SK-N-SH (cell line): ENCODE measurements around the gene SPRYD3. TPM values are rescaled to one million over a fixed set of nuclear protein-coding genes. Genes with fewer than 3 reads are reported as not detected.

ENCODE experiments used
- CTCF ChIA-PET: fragments of 300-600, 350-600 bp; formaldehyde crosslinking; extraction: SDS; loops from one replicate; lab custom pipeline; 2021; lab: Yijun Ruan, JAX
- POLR2A ChIA-PET: fragments of 350-600 bp; sonication (Branson Sonifier 250); formaldehyde crosslinking; extraction: SDS; loops from one replicate; lab custom pipeline; 2020; ENCODE audit warnings: antibody characterized with exemption, inconsistent platforms; lab: Yijun Ruan, JAX
- DNase-seq: peaks from one replicate; pipeline ENCODE4 v3.0.0; 2012
- H2AFZ ChIP-seq: fragments of 200-600 bp; sonication (generic); 2 replicates; pipeline ENCODE4 v1.8.1; 2016; ENCODE audit warnings: antibody characterized with exemption, mild to moderate bottlenecking, low read depth
- H3F3A ChIP-seq: fragments of 200-600 bp; sonication (generic); replicated peaks from 2 replicates; pipeline ENCODE3; 2016; ENCODE audit warnings: antibody characterized with exemption, mild to moderate bottlenecking; ENCODE audit not compliant: insufficient read depth
- H3K27ac ChIP-seq, 2 experiments: fragments of 200-500 bp in 1 of 2; fragments of 200-600 bp in 1 of 2; sonication (Bioruptor generic) in 1 of 2; sonication (generic), shearing (Covaris generic) in 1 of 2; 2 replicates each; pipeline versions ENCODE4 v1.5.1 to v1.6.1; 2014 to 2016; ENCODE audit warnings: low read depth in 2 of 2, inconsistent platforms in 1 of 2, low read length in 1 of 2, mild to moderate bottlenecking in 1 of 2, mixed read lengths in 1 of 2
- H3K27me3 ChIP-seq: fragments of 200-600 bp; sonication (generic), shearing (Covaris generic); 2 replicates; pipeline ENCODE4 v1.6.1; 2016; ENCODE audit warnings: mixed run types; ENCODE audit not compliant: insufficient read depth
- H3K36me3 ChIP-seq, 2 experiments: fragments of 200-500 bp in 1 of 2; fragments of 200-600 bp in 1 of 2; sonication (Bioruptor generic) in 1 of 2; sonication (generic) in 1 of 2; replicated peaks in 1 of 2; 2 replicates each; pipeline versions ENCODE3 to v1.5.1; 2014 to 2016; ENCODE audit warnings: low read length in 1 of 2, mild to moderate bottlenecking in 1 of 2; ENCODE audit not compliant: insufficient read depth in 2 of 2, control insufficient read depth in 1 of 2
- H3K4me1 ChIP-seq, 2 experiments: fragments of 200-500 bp in 1 of 2; fragments of 200-600 bp in 1 of 2; sonication (Bioruptor generic) in 1 of 2; sonication (generic), shearing (Covaris generic) in 1 of 2; 2 replicates each; pipeline versions ENCODE4 v1.5.1 to v1.6.1; 2014 to 2016; ENCODE audit warnings: low read depth in 1 of 2, low read length in 1 of 2, mixed run types in 1 of 2; ENCODE audit not compliant: insufficient read depth in 2 of 2, control insufficient read depth in 1 of 2
- H3K4me2 ChIP-seq: fragments of 200-600 bp; sonication (generic), shearing (Covaris generic); 2 replicates; pipeline ENCODE4 v1.6.1; 2017; ENCODE audit warnings: mixed run types
- H3K4me3 ChIP-seq, 2 experiments: fragments of 200-500 bp in 1 of 2; fragments of 200-600 bp in 1 of 2; sonication (Bioruptor generic) in 1 of 2; sonication (generic), shearing (Covaris generic) in 1 of 2; 2 replicates each; pipeline versions ENCODE4 v1.5.1 to v1.8.1; 2014 to 2016; ENCODE audit warnings: low read depth in 2 of 2, inconsistent platforms in 1 of 2, low read length in 1 of 2, mild to moderate bottlenecking in 1 of 2, mixed read lengths in 1 of 2, moderate library complexity in 1 of 2
- H3K79me2 ChIP-seq: fragments of 200-600 bp; sonication (generic); 2 replicates; pipeline ENCODE4 v1.8.1; 2017; ENCODE audit warnings: mild to moderate bottlenecking; ENCODE audit not compliant: insufficient read depth
- H3K9ac ChIP-seq: fragments of 200-600 bp; sonication (generic); 2 replicates; pipeline ENCODE4 v1.6.1; 2017; ENCODE audit warnings: mixed run types
- H3K9me2 ChIP-seq: fragments of 200-600 bp; sonication (generic); 2 replicates; pipeline ENCODE4 v1.6.1; 2017; ENCODE audit warnings: mixed run types
- H3K9me3 ChIP-seq: fragments of 200-600 bp; sonication (generic); 2 replicates; pipeline ENCODE4 v1.6.1; 2017; ENCODE audit warnings: mixed run types, mild to moderate bottlenecking, moderate library complexity
- H4K20me1 ChIP-seq: fragments of 200-600 bp; sonication (generic); 2 replicates; pipeline ENCODE4 v1.6.1; 2017; ENCODE audit warnings: mild to moderate bottlenecking, mixed run types; ENCODE audit not compliant: insufficient read depth
- ELF1 ChIP-seq: IDR thresholded peaks from 2 replicates; pipeline ENCODE4 v1.4.0; 2012
- EP300 ChIP-seq, 2 experiments: IDR thresholded peaks; 2 replicates each; pipeline versions ENCODE4 v1.4.0 to v1.6.1; 2012; ENCODE audit warnings: borderline replicate concordance in 1 of 2, low read depth in 1 of 2, low read length in 1 of 2
- JUND ChIP-seq: IDR thresholded peaks from 2 replicates; pipeline ENCODE4 v1.4.0; 2012
- RCOR1 ChIP-seq: fragments of 150-350 bp; IDR thresholded peaks from 2 replicates; pipeline ENCODE4 v1.6.1; 2017; ENCODE audit warnings: antibody characterized with exemption, low read length
- RFX5 ChIP-seq: IDR thresholded peaks from 2 replicates; pipeline ENCODE4 v1.6.1; 2012; ENCODE audit warnings: mild to moderate bottlenecking, improper control_type of control experiment, low read length
- RXRA ChIP-seq: IDR thresholded peaks from 2 replicates; pipeline ENCODE4 v1.4.0; 2012; ENCODE audit warnings: low read depth, mild to moderate bottlenecking, borderline replicate concordance
- TCF12 ChIP-seq: IDR thresholded peaks from 2 replicates; pipeline ENCODE4 v1.4.0; 2012
- WGBS: methylation state at CpG from one replicate; pipeline ENCODE4 v1.1.6; 2017; ENCODE audit warnings: low lambda C conversion rate; 5-methylcytosine and 5-hydroxymethylcytosine counted together
- polyA plus RNA-seq, 3 experiments: library from polyadenylated mRNA; depleted of rRNA; stranded (reverse); fragments of >200 nt; gene quantifications; 2 replicates each; pipeline ENCODE4 v1.2.3, GENCODE V29; 2012
- TF ChIP-seq, protein P1 (sequence below): IDR thresholded peaks from 2 replicates; pipeline ENCODE4 v1.6.1; 2012; ENCODE audit warnings: mild to moderate bottlenecking, low read depth, low read length, moderate library complexity

The SPRYD3 gene
- polyA plus RNA-seq, 1 of the 3 experiments (the other 2 are of a cell fraction): 20.3 TPM

DNA sequence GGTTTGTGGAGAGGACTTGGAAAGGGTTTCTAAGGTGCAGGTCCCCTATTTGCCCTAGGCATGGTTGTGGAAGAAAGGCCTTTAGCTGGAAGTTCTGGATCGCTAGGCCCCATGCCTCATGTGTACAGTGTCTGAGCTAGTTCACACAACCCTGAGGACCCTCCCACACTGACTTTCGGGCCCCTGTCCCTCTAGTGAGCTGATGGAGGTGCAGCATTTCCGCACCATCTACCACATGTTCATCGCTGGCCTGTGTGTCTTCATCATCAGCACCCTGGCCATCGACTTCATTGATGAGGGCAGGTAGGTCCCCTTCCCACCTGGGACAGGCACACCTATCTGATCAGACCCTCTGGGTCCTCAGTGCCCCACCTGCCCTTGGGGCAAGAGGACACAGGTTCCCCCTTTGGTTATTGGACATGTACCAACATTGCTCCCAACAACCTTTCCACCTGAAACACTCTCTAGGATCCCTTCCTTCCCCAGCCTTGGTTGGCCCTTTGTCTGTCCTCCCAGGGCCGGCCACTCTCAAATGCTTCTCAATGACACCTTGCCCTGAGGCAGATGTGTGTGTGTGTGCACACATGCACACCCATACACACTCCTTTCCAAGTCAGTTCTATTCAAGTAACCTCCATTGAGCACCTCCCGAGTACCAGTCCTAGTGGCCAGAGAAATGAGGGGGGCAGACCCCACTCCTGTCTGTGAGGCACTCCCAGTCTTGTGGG is 26.7 kb upstream of the SPRYD3 start:
- ChIA-PET POLR2A (no interaction called here), CTCF (interaction anchor here (0.8 to 2.4 kb wide), 3 partner anchors 34 to 246 kb away, joined by 3 to 18 read pairs (median 3); no protein-coding TSS in a partner anchor)
- no peak for DNase-seq
- Histone ChIP-seq H3F3A (no peaks in the 10 kb centered on the region), H3K79me2 (no peaks in the 10 kb centered on the region), H3K4me1 (peaks cover 0 to 10% of the 10 kb centered on the region in 2 experiments; a peak in 1 of 4 replicates), H3K9ac (no peak overlapping the region), H4K20me1 (no peaks in the 10 kb centered on the region), H3K9me3 (no peaks in the 10 kb centered on the region), H3K4me2 (no peak overlapping the region), H3K36me3 (peaks cover 5 to 6% of the 10 kb centered on the region in 2 experiments), H3K9me2 (no peaks in the 10 kb centered on the region), H3K4me3 (no peak overlapping the region), H2AFZ (no peak overlapping the region), H3K27me3 (no peaks in the 10 kb centered on the region), H3K27ac (no peak overlapping the region; a peak in 1 of 4 replicates)
- TF ChIP-seq TCF12: no peak
- TF ChIP-seq JUND: no peak
- no peak for TF ChIP-seq EP300 (IDR thresholded peaks at IDR 0.05; ENCODE audit: borderline replicate concordance in 1 of 2, low read depth in 1 of 2, low read length in 1 of 2)
- no peak for TF ChIP-seq RCOR1
- TF ChIP-seq ELF1: no peak
- TF ChIP-seq, protein P1, sequence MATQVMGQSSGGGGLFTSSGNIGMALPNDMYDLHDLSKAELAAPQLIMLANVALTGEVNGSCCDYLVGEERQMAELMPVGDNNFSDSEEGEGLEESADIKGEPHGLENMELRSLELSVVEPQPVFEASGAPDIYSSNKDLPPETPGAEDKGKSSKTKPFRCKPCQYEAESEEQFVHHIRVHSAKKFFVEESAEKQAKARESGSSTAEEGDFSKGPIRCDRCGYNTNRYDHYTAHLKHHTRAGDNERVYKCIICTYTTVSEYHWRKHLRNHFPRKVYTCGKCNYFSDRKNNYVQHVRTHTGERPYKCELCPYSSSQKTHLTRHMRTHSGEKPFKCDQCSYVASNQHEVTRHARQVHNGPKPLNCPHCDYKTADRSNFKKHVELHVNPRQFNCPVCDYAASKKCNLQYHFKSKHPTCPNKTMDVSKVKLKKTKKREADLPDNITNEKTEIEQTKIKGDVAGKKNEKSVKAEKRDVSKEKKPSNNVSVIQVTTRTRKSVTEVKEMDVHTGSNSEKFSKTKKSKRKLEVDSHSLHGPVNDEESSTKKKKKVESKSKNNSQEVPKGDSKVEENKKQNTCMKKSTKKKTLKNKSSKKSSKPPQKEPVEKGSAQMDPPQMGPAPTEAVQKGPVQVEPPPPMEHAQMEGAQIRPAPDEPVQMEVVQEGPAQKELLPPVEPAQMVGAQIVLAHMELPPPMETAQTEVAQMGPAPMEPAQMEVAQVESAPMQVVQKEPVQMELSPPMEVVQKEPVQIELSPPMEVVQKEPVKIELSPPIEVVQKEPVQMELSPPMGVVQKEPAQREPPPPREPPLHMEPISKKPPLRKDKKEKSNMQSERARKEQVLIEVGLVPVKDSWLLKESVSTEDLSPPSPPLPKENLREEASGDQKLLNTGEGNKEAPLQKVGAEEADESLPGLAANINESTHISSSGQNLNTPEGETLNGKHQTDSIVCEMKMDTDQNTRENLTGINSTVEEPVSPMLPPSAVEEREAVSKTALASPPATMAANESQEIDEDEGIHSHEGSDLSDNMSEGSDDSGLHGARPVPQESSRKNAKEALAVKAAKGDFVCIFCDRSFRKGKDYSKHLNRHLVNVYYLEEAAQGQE: no peak
- no peak for TF ChIP-seq RXRA
- 72% methylated on average over 5 of the region's 7 CpGs for WGBS

DNA sequence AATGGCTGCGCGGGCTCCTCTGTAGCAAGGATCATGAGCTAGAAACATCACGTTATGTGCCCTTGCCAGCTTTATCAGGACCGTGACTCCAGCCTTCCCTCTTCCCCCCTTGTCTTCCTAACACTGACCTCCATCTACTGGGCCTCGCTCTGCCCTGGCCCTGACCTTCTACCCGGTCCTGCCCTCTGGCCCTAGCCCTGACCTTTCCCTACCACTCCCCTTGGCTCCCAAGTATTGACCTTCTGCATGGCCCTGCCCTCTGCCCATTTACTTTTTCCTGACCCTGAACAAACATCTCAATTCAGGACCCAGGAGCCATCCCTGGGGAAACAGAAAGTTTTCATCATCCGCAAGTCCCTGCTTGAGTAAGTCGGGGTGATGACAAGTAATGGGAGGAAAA is 26.1 kb upstream of the SPRYD3 start:
- Histone ChIP-seq H3F3A (peaks cover 5% of the 10 kb centered on the region), H3K9ac (no peak overlapping the region), H3K4me3 (no peak overlapping the region), H3K79me2 (no peaks in the 10 kb centered on the region), H3K4me1 (peaks cover 0 to 10% of the 10 kb centered on the region in 2 experiments; a peak in 1 of 4 replicates), H3K36me3 (peaks cover 5 to 8% of the 10 kb centered on the region in 2 experiments), H2AFZ (no peak overlapping the region), H3K9me3 (no peaks in the 10 kb centered on the region), H3K4me2 (no peak overlapping the region), H3K27ac (no peak overlapping the region), H3K9me2 (no peaks in the 10 kb centered on the region), H4K20me1 (no peaks in the 10 kb centered on the region), H3K27me3 (no peaks in the 10 kb centered on the region)
- ChIA-PET POLR2A (no interaction called here), CTCF (interaction anchor here (1.1 to 2.4 kb wide), 2 partner anchors 39 to 247 kb away, joined by 3 to 18 read pairs; no protein-coding TSS in a partner anchor)
- WGBS: 90% methylated on average over 8 of the region's 8 CpGs
- DNase-seq: no peak
- TF ChIP-seq RXRA: no peak
- no peak for TF ChIP-seq RFX5
- no peak for TF ChIP-seq ELF1
